ENCODE measurements around the gene GBP7.
"Not testable (repeated sequence)": the region's sequence is repeated elsewhere in the genome, so short reads cannot be mapped to it uniquely, and the experiment has no call there.

GBP7 gene

GRCh38 chr1:89171067-89171438, 4.8 kb downstream of the GBP7 start:
- in situ Hi-C loops (cut with HindIII; ENCODE audit: low sequenced_read_pairs) = no loop called here

GRCh38 chr1:89170170-89171066, 5.4 kb downstream of the GBP7 start:
- in situ Hi-C loops (cut with HindIII; ENCODE audit: low sequenced_read_pairs) = no loop called here

DNA sequence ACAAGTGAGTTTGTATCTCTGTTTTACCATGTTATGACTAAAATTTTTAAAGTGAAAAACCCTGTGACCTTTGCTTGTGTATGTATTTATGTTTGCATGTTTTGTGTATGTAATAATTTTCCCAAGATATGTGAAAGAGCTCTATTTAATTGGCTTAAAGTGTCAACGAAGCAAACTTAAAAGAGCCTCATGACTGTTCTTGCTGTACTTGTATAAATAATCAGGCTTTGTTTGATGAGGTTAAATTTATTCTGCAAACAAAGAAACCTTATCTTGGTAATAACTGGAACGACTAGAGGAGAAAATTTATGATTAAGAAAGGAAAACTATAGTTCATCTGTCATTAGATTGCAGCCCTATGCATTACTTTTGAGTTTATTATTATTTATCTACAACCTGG, 6.6 kb downstream of the GBP7 start:
- in situ Hi-C loops (cut with HindIII; ENCODE audit: low sequenced_read_pairs) = no loop called here

GRCh38 chr1:89167590-89168230, 8.1 kb downstream of the GBP7 start:
- in situ Hi-C loops (cut with HindIII; ENCODE audit: low sequenced_read_pairs) = no loop called here

- in situ Hi-C loops (cut with HindIII; ENCODE audit: low sequenced_read_pairs) = no loop called here
These were observed 9.1 kb downstream of the GBP7 start for GRCh38 chr1:89166705-89167104.

- in situ Hi-C loops (cut with HindIII; ENCODE audit: low sequenced_read_pairs) = no loop called here
These were observed 10.0 kb downstream of the GBP7 start for GRCh38 chr1:89165811-89166210.

DNA sequence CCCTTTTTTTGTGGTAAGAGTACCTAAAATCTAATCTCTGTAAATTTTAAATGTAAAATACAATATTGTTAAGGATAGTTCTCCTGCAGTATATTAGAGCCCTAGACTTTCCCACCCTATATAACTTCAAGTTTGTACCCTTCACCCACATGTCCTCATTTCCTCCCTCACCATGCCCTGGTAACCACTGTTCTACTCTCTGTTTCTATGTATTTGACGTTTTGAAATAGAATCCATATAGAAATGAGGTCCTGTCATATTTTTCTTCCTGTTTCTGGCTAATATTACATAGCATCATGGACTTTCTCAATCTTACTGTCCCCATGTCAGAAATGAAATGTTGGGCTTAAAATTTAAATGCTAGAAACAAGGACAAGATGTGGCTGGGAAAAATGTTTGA, 24.8 kb downstream of the GBP7 start:
- in situ Hi-C loops (cut with HindIII; ENCODE audit: low sequenced_read_pairs) = no loop called here

DNA sequence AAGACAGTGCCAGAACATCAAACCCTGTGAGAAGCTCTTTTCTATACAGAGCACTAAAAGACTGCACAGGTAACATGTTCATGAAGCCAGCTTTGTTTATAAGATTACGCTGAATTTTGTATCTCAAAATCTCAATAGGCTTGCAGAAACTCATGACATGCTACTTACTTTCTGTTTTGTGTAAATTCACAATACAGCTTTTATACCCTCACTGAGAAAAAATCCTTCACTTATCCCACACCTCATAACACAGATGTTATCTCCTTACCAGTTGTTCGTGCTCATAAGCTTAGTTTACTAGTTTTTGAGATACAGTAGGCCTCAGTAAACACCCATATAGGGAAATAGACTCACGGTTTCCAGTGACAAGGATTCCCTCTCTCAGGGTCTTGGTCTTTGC, 25.8 kb downstream of the GBP7 start:
- in situ Hi-C loops (cut with HindIII; ENCODE audit: low sequenced_read_pairs) = no loop called here

DNA sequence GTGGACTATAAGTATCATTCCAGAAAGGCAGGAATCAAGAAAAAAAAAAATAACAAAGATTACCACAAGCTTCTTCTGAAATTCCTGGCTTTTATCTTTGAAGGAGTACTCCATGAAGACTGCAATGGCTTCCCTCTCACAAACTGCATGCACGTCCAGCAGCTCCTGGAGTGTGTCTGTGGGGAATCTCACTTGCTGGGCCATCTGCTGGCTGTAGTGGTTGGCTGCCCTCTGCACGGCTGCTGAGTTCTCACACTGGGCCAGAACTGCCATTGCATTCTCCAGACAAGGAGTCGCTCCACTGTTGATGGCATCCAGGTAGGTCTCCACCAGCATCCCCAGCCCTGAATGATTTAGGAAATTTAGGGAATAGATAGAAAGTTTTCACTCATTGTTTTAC, 26.6 kb downstream of the GBP7 start:
- in situ Hi-C loops (cut with HindIII; ENCODE audit: low sequenced_read_pairs) = no loop called here

GRCh38 chr1:89147678-89148658, 27.8 kb downstream of the GBP7 start:
- in situ Hi-C loops (cut with HindIII; ENCODE audit: low sequenced_read_pairs) = no loop called here

DNA sequence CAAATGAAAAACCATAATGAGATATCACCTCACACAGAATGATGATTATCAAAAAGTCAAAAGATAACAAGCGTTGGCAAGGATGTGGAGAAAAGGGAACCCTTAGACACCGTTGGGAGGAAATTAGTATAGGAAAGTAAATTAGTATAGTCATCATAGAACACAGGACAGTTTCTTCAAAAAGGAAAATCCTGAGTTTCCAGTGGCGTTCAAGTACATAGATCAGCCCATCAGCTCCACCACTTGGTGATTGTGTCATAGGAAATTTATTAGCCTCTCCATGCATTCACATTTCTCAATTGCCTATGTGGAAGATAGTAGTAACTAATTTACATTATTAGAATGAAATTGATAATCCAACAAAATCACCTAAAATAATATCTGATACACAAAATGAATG, 29.1 kb downstream of the GBP7 start:
- in situ Hi-C loops (cut with HindIII; ENCODE audit: low sequenced_read_pairs) = no loop called here

- in situ Hi-C loops (cut with HindIII; ENCODE audit: low sequenced_read_pairs) = no loop called here
These were observed 32.3 kb downstream of the GBP7 start for GRCh38 chr1:89143484-89143883.

DNA sequence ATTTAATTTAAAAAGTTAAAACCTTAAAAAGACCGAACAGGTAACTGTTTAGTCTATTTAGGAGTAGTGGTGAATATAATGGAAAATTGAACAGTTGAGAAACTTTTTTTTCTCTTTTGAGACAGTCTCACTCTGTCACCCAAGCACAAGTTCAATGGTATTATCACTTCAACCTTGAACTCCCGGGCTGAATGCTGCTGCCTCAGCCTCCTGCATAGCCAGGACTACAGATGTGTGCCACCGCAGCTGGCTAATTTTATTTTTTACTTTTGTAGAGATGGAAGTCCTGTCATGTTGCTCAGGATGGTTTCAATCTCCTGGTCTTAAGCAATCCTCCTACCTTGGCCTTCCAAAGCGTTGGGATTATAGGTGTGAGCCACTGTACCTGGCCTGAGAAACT, 33.6 kb downstream of the GBP7 start:
- in situ Hi-C loops (cut with HindIII; ENCODE audit: low sequenced_read_pairs) = no loop called here

- in situ Hi-C loops (cut with HindIII; ENCODE audit: low sequenced_read_pairs) = no loop called here
These were observed 42.1 kb downstream of the GBP7 start for GRCh38 chr1:89133747-89134146.

GRCh38 chr1:89130716-89131115, 45.1 kb downstream of the GBP7 start:
- in situ Hi-C loops (cut with HindIII; ENCODE audit: low sequenced_read_pairs) = no loop called here

- in situ Hi-C loops (cut with HindIII; ENCODE audit: low sequenced_read_pairs) = no loop called here
These were observed 45.9 kb downstream of the GBP7 start for GRCh38 chr1:89129911-89130310.

- in situ Hi-C loops (cut with HindIII; ENCODE audit: low sequenced_read_pairs) = not testable (repeated sequence)
These were observed 47.8 kb downstream of the GBP7 start for GRCh38 chr1:89128003-89128458.

DNA sequence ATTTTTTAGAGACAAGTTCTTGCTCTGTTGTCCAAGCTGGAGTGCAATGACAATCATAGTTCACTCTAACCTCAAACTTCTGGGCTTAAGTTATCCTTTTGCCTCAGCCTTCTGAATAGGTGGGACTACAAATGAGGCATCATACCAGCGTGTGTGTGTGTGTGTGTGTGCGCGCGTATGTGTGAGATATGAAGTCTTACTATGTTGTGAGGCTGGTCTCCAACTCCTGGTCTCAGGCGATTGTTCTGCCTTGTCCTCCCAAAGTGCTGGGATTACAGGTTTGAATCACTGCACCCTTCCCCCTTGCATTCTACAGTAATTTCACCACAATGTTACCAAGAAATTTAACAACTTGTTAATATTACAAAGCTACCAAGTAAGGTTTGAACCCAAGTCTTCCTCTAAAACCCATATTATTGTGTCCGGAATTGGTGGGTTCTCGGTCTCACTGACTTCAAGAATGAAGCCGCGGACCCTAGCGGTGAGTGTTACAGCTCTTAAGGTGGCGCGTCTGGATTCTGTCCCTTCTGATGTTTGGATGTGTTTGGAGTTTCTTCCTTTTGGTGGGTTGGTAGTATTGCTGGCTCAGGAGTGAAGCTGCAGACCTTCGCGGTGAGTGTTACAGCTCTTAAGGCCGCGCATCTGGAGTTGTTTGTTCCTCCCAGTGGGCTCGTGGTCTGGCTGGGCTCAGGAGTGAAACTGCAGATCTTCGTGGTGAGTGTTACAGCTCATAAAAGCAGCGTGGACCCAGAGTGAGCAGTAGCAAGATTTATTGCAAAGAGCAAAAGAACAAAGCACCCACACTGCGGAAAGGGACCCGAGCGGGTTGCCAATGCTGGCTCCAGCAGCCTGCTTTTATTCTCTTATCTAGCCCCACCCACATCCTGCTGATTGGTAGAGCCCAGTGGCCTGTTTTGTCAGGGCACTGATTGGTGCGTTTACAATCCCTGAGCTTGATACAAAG, 48.9 kb downstream of the GBP7 start:
- in situ Hi-C loops (cut with HindIII; ENCODE audit: low sequenced_read_pairs) = not testable (repeated sequence)

- in situ Hi-C loops (cut with HindIII; ENCODE audit: low sequenced_read_pairs) = no loop called here
These were observed 49.8 kb downstream of the GBP7 start, which contains the start of gene GBP2 for GRCh38 chr1:89125913-89126580. GBP2 (minus strand) TSS chr1:89126114; CDS start chr1:89121966, 4,148 bp downstream.
